Activated CD4-positive, CD25-positive, alpha-beta regulatory T cell (primary cell): ENCODE results near the gene RHOT1.
A peak's percentile ranks its signal among the peaks of the same experiment; 100 is the strongest.
"Not testable (repeated sequence)": the region's sequence is repeated elsewhere in the genome, so short reads cannot be mapped to it uniquely, and the experiment has no call there.

ENCODE experiments used
- DNase-seq, 4 experiments: peaks; one replicate each; lab custom pipeline; 2025; lab: John Stamatoyannopoulos, UW

Gene RHOT1

DNA sequence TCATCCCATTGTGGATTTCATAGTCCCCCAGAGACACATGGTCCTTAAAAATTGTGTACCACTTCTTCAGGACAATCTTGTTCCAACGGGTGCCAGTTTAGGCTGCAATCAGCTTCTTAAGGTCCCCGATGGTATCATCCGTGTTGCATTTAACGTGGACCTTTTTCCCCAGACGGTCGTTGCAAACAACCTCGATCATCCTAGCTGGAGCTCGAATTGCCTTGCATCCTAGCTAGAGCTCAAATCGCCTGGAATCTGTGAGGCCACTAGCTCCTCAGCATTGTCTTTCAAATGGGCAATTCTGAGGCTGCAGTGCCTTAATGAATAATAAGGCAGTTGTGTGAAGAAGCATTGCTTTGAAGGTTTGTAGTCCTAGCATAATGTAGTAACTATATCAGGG, 85.6 kb downstream of the RHOT1 start:
- no peak for DNase-seq

GRCh38 chr17:32235588-32235987, 93.3 kb downstream of the RHOT1 start:
- no peak for DNase-seq

GRCh38 chr17:32239456-32239855, 97.2 kb downstream of the RHOT1 start:
- DNase-seq: no peak

- no peak for DNase-seq
Measured at GRCh38 chr17:32240750-32241149, 98.4 kb downstream of the RHOT1 start.

DNA sequence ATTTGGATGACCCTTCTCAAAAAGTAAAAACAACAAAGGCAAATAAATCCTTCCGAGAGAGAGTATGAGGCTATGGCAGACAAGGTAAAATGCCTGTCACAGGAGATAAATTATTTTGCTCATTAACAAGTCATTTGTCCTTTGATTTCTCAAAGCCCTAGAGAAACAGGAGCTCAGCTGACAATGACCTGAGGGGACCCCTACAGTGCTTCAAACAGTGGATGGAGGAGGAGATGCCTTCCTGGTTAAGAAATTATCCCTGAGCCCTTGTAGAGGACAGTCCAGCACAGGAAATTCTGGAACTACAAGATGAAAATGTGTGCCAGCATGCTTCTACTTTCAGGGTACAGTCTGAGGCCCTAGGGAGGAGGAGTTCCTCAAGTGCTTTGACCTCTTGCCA, 99.3 kb downstream of the RHOT1 start:
- DNase-seq: no peak

DNA sequence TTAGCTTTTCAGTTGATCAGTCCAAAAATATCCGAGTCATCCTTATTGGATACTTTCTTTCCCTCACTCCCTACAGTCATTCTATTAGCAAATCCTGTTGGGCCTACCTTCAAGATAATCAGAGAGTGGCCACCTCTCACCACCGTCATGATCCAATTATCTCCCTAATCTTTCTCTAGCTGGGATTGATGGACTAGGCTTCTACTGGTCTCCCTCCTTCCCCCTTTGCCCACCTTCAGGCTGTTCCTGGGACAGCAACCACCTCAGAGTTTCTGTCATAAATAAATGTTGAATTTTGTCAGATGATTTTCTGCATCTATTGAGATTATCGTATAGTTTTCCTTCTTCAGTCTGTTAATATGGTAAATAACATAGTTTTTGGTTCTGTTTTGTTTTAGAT, 107.2 kb downstream of the RHOT1 start:
- no peak for DNase-seq

DNA sequence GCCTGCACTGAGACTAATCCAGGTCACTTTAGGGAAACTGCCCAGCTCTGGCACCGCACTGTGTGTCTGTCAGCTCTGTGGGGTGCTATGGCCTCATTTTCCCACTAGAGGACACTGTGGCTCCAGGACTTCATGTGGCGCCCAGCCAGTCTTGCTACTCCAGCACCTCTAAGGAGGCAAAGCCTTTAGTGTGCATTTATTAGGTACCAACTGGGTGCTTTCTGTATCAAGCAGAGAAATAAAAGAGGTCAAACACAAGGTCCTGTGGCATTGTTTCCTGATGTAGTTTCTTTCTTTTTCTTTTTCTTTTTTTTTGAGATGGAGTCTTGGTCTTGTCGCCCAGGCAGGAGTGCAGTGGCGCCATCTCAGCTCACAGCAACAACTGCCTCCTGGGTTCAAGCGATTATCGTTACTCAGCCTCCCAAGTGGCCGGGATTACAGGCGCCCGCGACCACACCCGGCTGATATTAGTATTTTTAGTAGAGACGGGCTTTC, 110.9 kb downstream of the RHOT1 start:
- DNase-seq: peak in 1 of 4 experiments; percentile 23

GRCh38 chr17:32256012-32256700, 113.9 kb downstream of the RHOT1 start:
- DNase-seq: no peak

DNA sequence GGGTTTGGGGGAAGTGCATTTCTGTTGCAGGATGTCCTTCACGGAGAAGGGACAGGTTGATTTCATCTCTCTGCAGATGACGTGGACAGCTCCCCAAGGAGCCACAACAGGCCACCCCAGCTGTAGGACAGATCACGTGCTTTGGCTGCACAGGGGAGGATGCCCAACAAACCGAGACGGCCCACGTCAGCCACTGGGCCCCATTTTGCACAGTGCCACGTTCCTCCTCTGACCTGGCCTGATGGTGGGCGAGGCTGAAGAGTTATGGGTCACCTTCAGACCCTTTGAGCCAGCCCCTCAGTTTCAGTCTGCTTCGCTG, 114.4 kb downstream of the RHOT1 start:
- DNase-seq: no peak

DNA sequence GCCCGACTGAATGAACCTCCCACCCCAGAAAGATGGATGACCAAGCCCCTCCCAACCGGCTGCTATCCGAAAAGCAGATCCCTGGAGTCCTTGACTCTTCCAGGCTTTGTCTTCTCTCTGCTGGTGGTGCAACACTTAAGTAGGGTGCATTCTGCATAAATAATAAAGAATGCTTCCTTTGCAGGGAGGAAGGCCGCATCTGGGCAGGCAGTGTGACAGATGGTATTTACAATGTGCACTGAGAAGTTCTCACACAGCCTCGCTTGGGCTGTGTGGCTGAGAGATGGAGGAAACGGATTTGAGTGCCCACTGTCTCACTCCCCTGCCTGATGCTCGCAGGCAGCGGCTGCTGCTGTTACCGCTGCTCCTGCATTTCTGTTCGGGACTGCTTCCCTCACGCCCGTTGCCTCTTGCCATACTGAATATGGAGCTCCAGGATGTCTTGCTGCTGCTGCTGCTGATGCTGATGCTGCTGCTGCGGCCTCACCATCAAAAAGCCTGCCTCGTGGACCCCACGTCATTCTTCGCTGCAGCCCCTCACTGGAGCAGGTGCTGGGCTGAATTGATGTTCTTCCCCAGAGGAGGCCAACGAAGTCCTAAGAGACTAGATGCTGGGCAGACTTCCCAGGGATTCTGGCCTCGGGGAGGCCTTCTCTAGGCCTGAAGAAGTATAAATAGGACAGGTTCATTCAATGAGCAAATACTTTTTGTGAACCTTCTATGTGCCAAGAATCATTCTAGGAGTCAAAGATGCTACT, 116.3 kb downstream of the RHOT1 start:
- DNase-seq: no peak

DNA sequence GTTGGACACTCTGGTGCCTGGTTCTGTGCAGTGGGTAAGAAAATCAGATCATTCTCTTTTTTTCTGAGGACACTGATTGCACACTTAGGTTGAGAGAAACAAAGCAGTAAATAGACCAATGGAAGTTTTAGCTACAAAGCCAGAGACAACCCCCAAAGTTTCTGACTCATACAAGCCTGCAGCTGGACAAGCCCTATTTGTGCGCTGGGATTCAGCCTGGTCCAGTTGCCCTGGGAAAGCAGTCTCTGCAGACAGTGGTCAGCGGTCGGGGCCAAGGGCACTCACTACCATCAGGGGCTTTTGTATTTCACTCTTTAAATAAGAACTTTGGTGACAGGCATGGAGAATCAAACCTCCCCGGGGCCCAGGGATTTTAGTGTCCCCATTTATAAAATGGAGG, 117.3 kb downstream of the RHOT1 start:
- no peak for DNase-seq

DNA sequence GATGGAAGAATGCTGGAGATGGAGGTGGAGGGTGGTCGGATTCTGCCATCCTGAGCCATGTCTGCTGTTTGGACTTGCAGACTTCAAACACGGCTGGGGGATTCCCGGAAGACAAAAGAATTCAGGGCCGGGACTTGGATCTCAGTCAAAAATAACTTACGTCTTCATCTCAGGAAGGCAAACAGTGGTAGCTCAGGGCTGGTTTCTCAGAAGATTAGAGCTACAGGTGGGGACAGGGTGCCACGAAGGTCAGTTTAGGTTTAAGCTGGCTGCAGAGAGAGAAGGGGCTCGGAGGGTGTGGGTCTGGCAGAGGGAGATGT, 119.1 kb downstream of the RHOT1 start:
- DNase-seq: no peak

GRCh38 chr17:32261936-32262510, 119.7 kb downstream of the RHOT1 start:
- no peak for DNase-seq

- not testable (repeated sequence) for DNase-seq
Measured at GRCh38 chr17:32263515-32263914, 121.2 kb downstream of the RHOT1 start.

DNA sequence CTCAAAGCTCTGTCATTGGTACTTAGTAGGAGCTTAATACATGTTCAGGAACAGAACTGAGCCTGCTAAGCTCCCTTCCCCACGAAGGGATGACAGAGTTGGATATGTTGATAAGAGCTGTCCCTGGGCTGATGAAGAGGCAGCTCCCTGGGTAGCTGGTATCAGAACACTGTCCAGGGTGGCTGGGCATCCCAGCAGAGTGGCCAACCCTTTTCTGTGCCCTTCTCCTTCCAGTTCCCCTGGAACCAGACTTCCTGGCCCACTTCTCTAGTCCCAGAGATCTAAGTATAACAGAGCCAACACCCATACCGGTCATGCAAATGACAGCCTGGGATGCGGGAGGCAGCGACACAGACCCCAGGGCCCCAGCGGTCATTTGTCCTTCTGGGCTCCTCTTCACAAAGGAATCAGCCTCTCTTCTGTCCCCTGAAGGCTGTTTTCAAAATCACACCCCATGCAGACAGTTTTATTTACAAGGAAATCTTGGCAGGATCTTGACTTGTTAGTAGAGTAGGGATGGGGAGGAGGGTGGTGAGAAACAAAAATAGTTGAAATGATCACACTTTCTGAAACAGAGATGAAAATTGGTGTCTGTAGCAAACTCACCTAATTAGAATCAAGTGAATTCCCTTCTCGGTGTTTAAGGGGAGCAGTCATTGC, 122.0 kb downstream of the RHOT1 start:
- no peak for DNase-seq

- no peak for DNase-seq
Measured at GRCh38 chr17:32264823-32265191, 122.5 kb downstream of the RHOT1 start.

DNA sequence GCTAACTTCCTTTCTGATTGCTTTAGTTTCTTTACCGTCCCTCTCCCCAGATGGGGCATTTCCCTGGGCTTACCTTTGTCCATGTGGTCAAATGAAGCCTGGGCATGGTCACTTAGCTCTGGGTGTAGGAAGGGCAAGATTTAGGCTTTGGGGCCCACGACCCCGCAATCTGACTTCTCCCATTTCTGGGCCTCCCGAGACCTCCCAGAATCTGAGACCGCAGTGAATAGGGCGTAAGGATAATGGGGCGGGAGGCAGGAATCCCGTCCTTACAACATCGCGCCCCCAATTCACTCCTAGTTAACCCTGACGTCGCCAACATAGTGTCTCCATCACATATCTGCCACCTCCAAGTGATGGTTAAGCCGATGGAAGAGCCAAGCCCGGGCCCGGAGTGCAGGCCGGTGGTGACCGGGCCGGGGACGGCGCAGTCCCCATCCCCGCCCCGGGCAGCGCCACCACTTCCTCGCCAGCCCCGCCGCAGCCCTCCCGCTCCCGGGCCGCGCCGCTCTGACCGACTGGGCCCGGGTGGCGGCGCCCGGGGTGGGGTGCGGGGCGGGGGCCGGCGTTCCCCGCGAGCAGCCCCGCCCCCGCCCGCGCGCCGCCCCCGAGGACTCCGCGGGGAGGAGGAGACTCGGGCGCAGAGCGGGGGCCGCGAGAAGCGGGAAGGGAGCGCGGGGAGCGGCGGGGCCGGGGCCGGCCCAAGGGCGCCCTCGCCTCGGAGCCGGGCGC, 123.1 kb downstream of the RHOT1 start, which contains the start of gene RHBDL3:
RHBDL3 (plus strand) TSS at position 641 of the 732 bp plus-strand sequence. CDS start 358 bp downstream, outside the sequence.
- DNase-seq: no peak

DNA sequence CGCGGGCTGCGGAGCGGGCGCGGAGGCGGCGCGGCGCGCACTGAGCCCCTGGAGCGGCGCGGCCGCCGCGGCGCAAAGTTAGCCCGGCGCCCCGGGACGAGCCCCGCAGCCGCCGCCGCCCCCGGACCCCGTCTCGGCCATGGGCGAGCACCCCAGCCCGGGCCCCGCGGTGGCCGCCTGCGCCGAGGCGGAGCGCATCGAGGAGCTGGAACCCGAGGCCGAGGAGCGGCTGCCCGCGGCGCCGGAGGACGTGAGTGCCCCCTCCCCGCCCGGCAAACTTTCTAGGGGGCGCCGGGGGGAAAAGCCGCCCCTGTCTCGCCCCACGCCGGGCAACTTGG, 123.7 kb downstream of the RHOT1 start:
- no peak for DNase-seq

DNA sequence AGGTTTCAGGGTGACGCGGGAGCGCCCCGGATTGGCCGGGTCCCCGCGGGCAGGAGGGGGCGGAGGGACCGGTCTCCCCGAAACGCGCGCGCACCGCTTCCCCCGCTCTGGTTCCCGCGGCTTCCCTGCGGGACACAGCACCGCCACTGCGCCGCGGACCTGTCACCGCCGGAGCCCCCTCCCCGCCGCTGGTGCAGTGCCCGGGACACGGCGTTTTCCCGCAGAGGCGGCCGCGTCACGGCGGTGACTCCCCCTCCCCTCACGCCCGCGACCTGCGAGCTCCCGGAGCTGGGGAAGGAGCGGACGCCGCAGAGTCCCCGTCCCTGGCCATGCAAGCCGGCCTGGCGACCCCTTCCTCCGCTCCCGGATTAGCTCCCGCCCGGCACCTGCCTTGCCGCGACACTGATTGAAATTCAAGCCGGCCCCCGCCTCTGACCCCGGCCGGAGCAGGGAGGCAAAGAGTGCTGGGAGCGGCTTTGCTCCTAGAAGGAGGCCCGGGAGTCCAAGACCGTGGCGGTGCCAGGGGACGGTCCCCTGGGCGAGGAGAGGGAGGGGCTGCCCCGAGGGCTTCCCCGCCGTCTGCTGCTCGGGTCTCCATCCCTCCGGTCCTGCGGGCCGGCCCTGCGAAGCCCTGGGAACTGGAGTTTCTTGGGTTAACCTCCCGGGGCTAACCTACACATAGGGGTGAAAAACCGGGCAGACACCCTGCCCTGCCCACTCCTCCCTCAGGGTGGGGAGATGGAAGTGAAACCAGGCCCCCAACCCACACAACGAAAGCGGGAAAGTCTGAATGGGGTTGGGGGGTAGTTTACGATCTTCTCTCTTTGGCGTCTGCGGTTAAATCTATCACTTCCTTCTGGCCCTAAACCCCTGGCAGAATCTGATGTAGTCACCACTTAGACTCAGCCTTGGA, 124.3 kb downstream of the RHOT1 start:
- DNase-seq: no peak

- no peak for DNase-seq
Measured at GRCh38 chr17:32267690-32268205, 125.4 kb downstream of the RHOT1 start.

GRCh38 chr17:32268734-32269288, 126.5 kb downstream of the RHOT1 start:
- DNase-seq: no peak
